Liver (tissue), 9 donors: Measurements from ENCODE around the gene PEAK3. TPM values are rescaled to one million over a fixed set of nuclear protein-coding genes. Genes with fewer than 3 reads are reported as not detected.

Experiments
- DNase-seq: peaks from one replicate; pipeline ENCODE4 v3.0.0-alpha.2; 2017; ENCODE audit warnings: low spot score
- H3K27ac ChIP-seq, 2 donors: one replicate each; pipeline ENCODE4 v1.7.0; 2013; ENCODE audit warnings: inconsistent platforms in 2 of 2, low read length in 2 of 2, control low read depth in 1 of 2, low read depth in 1 of 2, mild to moderate bottlenecking in 1 of 2
- H3K27me3 ChIP-seq, 4 donors: one replicate each; pipeline versions ENCODE4 v1.6.1 to v1.7.0; 2013; ENCODE audit warnings: low read length in 3 of 4, inconsistent platforms in 1 of 4, mild to moderate bottlenecking in 1 of 4, moderate library complexity in 1 of 4; ENCODE audit not compliant: control insufficient read depth in 4 of 4, insufficient read depth in 4 of 4
- H3K36me3 ChIP-seq, 4 donors: one replicate each; pipeline versions ENCODE4 v1.6.1 to v1.7.0; 2013; ENCODE audit warnings: low read length in 3 of 4, mild to moderate bottlenecking in 3 of 4, low read depth in 1 of 4, moderate library complexity in 1 of 4; ENCODE audit not compliant: control insufficient read depth in 4 of 4, insufficient read depth in 3 of 4
- H3K4me1 ChIP-seq, 4 donors: one replicate each; pipeline versions ENCODE4 v1.6.1 to v1.7.0; 2013; ENCODE audit warnings: low read length in 3 of 4, mild to moderate bottlenecking in 3 of 4, moderate library complexity in 1 of 4; ENCODE audit not compliant: control insufficient read depth in 4 of 4, insufficient read depth in 4 of 4
- H3K4me3 ChIP-seq, 3 donors: one replicate each; pipeline versions ENCODE4 v1.6.1 to v1.7.0; 2013; ENCODE audit warnings: low read length in 3 of 3, control low read depth in 1 of 3, low read depth in 1 of 3, mild to moderate bottlenecking in 1 of 3
- H3K9ac ChIP-seq, 2 donors: one replicate each; pipeline ENCODE4 v1.7.0; 2013; ENCODE audit warnings: low read length in 2 of 2, mild to moderate bottlenecking in 2 of 2, moderate library complexity in 2 of 2, control low read depth in 1 of 2, low read depth in 1 of 2
- H3K9me3 ChIP-seq, 4 donors: one replicate each; pipeline versions ENCODE4 v1.6.1 to v1.7.0; 2013; ENCODE audit warnings: low read length in 3 of 4; ENCODE audit not compliant: control insufficient read depth in 4 of 4
- ATF3 ChIP-seq: IDR thresholded peaks from 2 replicates; pipeline ENCODE4 v1.6.1; 2016; ENCODE audit warnings: antibody characterized with exemption
- CTCF ChIP-seq: fragments of 150-350 bp; IDR thresholded peaks from 2 replicates; pipeline ENCODE4 v1.5.1; 2017; ENCODE audit warnings: improper control_type of control experiment, low read depth, low read length; ENCODE audit not compliant: missing input control
- EGR1 ChIP-seq, 2 donors: IDR thresholded peaks; 2 replicates each; pipeline ENCODE4 v1.6.1; 2016 to 2018; ENCODE audit warnings: antibody characterized with exemption in 2 of 2, low read depth in 2 of 2
- FOXA1 ChIP-seq: IDR thresholded peaks from 2 replicates; pipeline ENCODE4 v1.6.1; 2016; ENCODE audit warnings: antibody characterized with exemption
- FOXA2 ChIP-seq: IDR thresholded peaks from 2 replicates; pipeline ENCODE4 v1.6.1; 2016; ENCODE audit warnings: antibody characterized with exemption
- GABPA ChIP-seq, 2 donors: IDR thresholded peaks in 1 of 2; conservative IDR thresholded peaks in 1 of 2; 2 replicates each; pipeline ENCODE4 v1.6.1; 2016; ENCODE audit warnings: antibody characterized with exemption in 2 of 2, mild to moderate bottlenecking in 1 of 2, moderate library complexity in 1 of 2
- HNF4A ChIP-seq, 2 donors: conservative IDR thresholded peaks; 2 replicates each; pipeline ENCODE4 v1.6.1; 2016; ENCODE audit warnings: antibody characterized with exemption in 2 of 2, mild to moderate bottlenecking in 2 of 2
- HNF4G ChIP-seq: IDR thresholded peaks from 2 replicates; pipeline ENCODE4 v1.6.1; 2016; ENCODE audit warnings: antibody characterized with exemption
- JUND ChIP-seq, 2 donors: IDR thresholded peaks; 2 replicates each; pipeline ENCODE4 v1.6.1; 2016; ENCODE audit warnings: antibody characterized with exemption in 2 of 2
- MAX ChIP-seq: IDR thresholded peaks from 2 replicates; pipeline ENCODE4 v1.6.1; 2016; ENCODE audit warnings: antibody characterized with exemption
- NR2F2 ChIP-seq: IDR thresholded peaks from 2 replicates; pipeline ENCODE4 v1.6.1; 2016; ENCODE audit warnings: antibody characterized with exemption
- RAD21 ChIP-seq, 2 donors: IDR thresholded peaks; 2 replicates each; pipeline ENCODE4 v1.6.1; 2016; ENCODE audit warnings: antibody characterized with exemption in 2 of 2, mild to moderate bottlenecking in 2 of 2
- REST ChIP-seq: IDR thresholded peaks from 2 replicates; pipeline ENCODE4 v1.6.1; 2016; ENCODE audit warnings: antibody characterized with exemption, mild to moderate bottlenecking
- RXRA ChIP-seq, 2 donors: IDR thresholded peaks; 2 replicates each; pipeline ENCODE4 v1.6.1; 2017 to 2018; ENCODE audit warnings: antibody characterized with exemption in 2 of 2, mild to moderate bottlenecking in 1 of 2
- SP1 ChIP-seq: IDR thresholded peaks from 2 replicates; pipeline ENCODE4 v1.6.1; 2018; ENCODE audit warnings: antibody characterized with exemption, mild to moderate bottlenecking
- TAF1 ChIP-seq: conservative IDR thresholded peaks from 2 replicates; pipeline ENCODE4 v1.6.1; 2016; ENCODE audit warnings: antibody characterized with exemption, mild to moderate bottlenecking
- YY1 ChIP-seq: IDR thresholded peaks from 2 replicates; pipeline ENCODE4 v1.6.1; 2016; ENCODE audit warnings: antibody characterized with exemption, mild to moderate bottlenecking
- ZBTB33 ChIP-seq: IDR thresholded peaks from 2 replicates; pipeline ENCODE4 v1.6.1; 2016; ENCODE audit warnings: antibody characterized with exemption
- WGBS: extraction: QIAGEN DNeasy Blood & Tissue Kit; methylation state at CpG from one replicate; pipeline ENCODE4 v1.1.7; 2013; 5-methylcytosine and 5-hydroxymethylcytosine counted together
- polyA plus RNA-seq, 2 donors: library from polyadenylated mRNA; stranded (reverse) in 1 of 2; unstranded in 1 of 2; fragments of 200-250 nt in 1 of 2; fragments of >200 nt in 1 of 2; fragmentation: Nextera tagmentation in 1 of 2; extraction: Ambion mirVana in 1 of 2; gene quantifications; one replicate each; pipeline versions ENCODE4 v1.2.1 to v1.2.3, GENCODE V29; 2013 to 2015
- total RNA-seq, 2 donors: library from RNA; depleted of rRNA; stranded (reverse); fragments of >200 nt; gene quantifications; one replicate each; pipeline ENCODE4 v1.2.3, GENCODE V29; 2014
- donor health status: healthy.
- donor health status: healthy.
- donor health status: healthy.
- donor health status: healthy.
- donor health status: healthy.

The PEAK3 gene
- total and polyA plus RNA-seq, 4 donors: 0.09 to 0.67 (median 0.31) TPM

- Histone ChIP-seq H3K9me3 (no peaks in the 10 kb centered on the region), H3K9ac (no peak overlapping the region), H3K4me1 (peaks cover 17 to 43% (median 34%) of the 10 kb centered on the region in 4 donors), H3K4me3 (no peak overlapping the region), H3K36me3 (peaks cover 10 to 35% (median 32%) of the 10 kb centered on the region in 4 donors), H3K27ac (no peak overlapping the region), H3K27me3 (no peaks in the 10 kb centered on the region)
- DNase-seq: no peak
- WGBS: 81% methylated on average over 32 of the region's 32 CpGs
- TF ChIP-seq ZBTB33: no peak
- TF ChIP-seq MAX: no peak
- TF ChIP-seq HNF4A (conservative IDR thresholded peaks at IDR 0.05): no peak
- TF ChIP-seq RXRA (IDR thresholded peaks at IDR 0.05): no peak
- no peak for TF ChIP-seq TAF1
- no peak for TF ChIP-seq FOXA2
- no peak for TF ChIP-seq GABPA (IDR thresholded peaks at IDR 0.05 in 1 of 2, conservative IDR thresholded peaks at IDR 0.05 in 1 of 2)
- TF ChIP-seq REST: no peak
- no peak for TF ChIP-seq HNF4G
- TF ChIP-seq CTCF: no peak
- no peak for TF ChIP-seq NR2F2
- TF ChIP-seq YY1: no peak
- no peak for TF ChIP-seq SP1
- TF ChIP-seq RAD21 (IDR thresholded peaks at IDR 0.05): no peak
- no peak for TF ChIP-seq JUND (IDR thresholded peaks at IDR 0.05)
- no peak for TF ChIP-seq FOXA1
- no peak for TF ChIP-seq EGR1 (IDR thresholded peaks at IDR 0.05; ENCODE audit: low read depth in 2 of 2)
- no peak for TF ChIP-seq ATF3
Observed at GRCh38 chr19:2243274-2244124, 38.5 kb downstream of the PEAK3 start.
